IPS-15b (cell line): ENCODE data around the gene MYORG.
"Not testable (repeated sequence)": the region's sequence is repeated elsewhere in the genome, so short reads cannot be mapped to it uniquely, and the experiment has no call there.

Experiments used
- H3K27me3 ChIP-seq: one replicate; pipeline ENCODE4 v1.6.1; 2013; ENCODE audit warnings: low read length; ENCODE audit not compliant: control insufficient read depth, insufficient read depth
- H3K36me3 ChIP-seq: one replicate; pipeline ENCODE4 v1.6.1; 2013; ENCODE audit warnings: low read length; ENCODE audit not compliant: control insufficient read depth, insufficient read depth
- H3K4me1 ChIP-seq: one replicate; pipeline ENCODE4 v1.6.1; 2013; ENCODE audit warnings: mild to moderate bottlenecking, low read length; ENCODE audit not compliant: control insufficient read depth, insufficient read depth
- H3K4me3 ChIP-seq: one replicate; pipeline ENCODE4 v1.5.1; 2013; ENCODE audit warnings: low read depth, low read length
- H3K9ac ChIP-seq: one replicate; pipeline ENCODE4 v1.6.1; 2013; ENCODE audit warnings: low read depth, mild to moderate bottlenecking, low read length
- H3K9me3 ChIP-seq: one replicate; pipeline ENCODE4 v1.6.1; 2013; ENCODE audit warnings: mild to moderate bottlenecking, low read length; ENCODE audit not compliant: control insufficient read depth, insufficient read depth

Gene MYORG

DNA sequence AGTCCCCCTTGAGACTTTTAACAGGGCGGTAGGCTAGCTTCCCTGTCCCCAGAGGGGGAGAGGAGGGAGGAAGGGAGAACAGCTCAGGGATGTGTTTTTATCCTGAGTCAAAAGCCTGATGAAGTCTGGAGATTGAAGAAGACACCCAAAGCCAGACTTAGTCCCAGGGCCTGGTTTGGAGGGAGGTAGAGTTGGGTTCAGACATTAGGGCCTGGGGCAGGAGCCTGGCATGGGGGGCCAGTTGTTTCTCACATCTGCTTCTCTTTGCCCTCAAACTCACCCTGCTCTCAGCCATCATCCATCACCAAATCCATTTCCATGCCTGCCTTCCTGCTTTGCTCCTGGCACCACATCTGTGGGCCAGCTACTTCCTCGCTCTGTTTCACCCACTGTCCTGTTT lies 2.9 kb downstream of the MYORG start:
- no peaks in the 10 kb centered on the region for H3K9me3 ChIP-seq

DNA sequence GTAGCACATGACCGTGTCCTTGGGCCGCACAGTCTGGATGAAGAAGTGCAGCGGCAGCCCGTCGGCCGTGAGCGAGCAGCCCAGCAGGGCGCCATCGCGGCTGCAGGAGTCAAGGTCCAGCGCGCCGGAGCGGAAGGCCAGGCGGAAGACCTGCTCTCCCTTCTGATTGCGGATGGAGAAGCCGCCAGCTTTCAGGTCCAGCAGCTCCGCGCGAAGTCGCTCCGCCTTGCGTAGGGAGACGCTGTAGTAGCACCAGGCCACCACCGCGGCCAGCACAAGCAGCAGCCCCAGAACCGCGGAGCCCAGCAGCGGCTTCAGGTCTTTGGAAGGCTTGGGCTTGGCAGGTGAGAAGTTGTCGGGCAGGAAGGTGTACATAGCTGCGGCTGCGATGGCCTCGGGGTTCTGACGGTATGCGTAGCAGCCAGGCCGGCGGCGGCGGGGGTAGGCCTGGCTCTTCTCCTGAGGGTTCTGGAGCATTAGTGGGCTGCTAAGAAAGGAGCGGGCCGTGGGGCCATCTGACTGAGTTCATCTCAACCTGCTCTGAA lies 4.2 kb downstream of the MYORG start:
- H3K27me3 ChIP-seq, result peaks cover 8% of the 10 kb centered on the region
- H3K9me3 ChIP-seq, result no peaks in the 10 kb centered on the region
- H3K4me3 ChIP-seq, result no peak overlapping the region
- H3K36me3 ChIP-seq, result peaks cover 7% of the 10 kb centered on the region
- no peak overlapping the region for H3K9ac ChIP-seq
- peaks cover 13% of the 10 kb centered on the region for H3K4me1 ChIP-seq

More for the DNA sequence above, 2.9 kb downstream of the MYORG start:
- peaks cover 16% of the 10 kb centered on the region for H3K27me3 ChIP-seq
- no peak overlapping the region for H3K4me3 ChIP-seq
- peaks cover 7% of the 10 kb centered on the region for H3K36me3 ChIP-seq
- no peak overlapping the region for H3K9ac ChIP-seq
- peaks cover 13% of the 10 kb centered on the region for H3K4me1 ChIP-seq

DNA sequence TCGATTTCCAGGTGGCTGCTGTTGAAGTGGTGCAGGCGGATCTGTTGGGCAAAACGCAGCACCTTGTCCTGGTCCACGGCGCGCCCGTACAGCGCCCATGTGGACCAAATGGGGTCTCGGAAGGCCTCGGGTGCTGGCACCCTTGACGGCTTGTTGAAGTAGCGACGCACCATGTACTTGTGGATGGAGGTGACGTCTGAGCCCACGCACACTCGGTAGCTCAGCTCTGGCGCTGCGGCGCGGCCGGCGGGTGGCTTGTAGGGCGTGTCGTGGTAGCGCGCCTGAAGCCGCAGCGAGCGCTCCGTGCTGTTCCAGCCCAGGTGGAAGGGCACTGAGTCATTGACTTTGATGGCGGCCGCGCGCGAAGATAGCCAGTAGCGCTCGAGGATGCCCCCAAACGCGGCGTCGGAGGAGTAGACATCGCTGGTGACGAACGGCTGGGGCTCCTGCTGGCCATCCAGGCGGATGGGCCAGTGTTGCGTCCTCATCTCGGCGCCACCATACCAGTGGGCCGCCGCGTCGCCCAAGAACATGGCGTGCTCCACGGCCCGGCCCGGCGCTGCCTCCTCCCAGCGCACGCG lies 4.7 kb downstream of the MYORG start:
- H3K4me3 ChIP-seq, result no peak overlapping the region

DNA sequence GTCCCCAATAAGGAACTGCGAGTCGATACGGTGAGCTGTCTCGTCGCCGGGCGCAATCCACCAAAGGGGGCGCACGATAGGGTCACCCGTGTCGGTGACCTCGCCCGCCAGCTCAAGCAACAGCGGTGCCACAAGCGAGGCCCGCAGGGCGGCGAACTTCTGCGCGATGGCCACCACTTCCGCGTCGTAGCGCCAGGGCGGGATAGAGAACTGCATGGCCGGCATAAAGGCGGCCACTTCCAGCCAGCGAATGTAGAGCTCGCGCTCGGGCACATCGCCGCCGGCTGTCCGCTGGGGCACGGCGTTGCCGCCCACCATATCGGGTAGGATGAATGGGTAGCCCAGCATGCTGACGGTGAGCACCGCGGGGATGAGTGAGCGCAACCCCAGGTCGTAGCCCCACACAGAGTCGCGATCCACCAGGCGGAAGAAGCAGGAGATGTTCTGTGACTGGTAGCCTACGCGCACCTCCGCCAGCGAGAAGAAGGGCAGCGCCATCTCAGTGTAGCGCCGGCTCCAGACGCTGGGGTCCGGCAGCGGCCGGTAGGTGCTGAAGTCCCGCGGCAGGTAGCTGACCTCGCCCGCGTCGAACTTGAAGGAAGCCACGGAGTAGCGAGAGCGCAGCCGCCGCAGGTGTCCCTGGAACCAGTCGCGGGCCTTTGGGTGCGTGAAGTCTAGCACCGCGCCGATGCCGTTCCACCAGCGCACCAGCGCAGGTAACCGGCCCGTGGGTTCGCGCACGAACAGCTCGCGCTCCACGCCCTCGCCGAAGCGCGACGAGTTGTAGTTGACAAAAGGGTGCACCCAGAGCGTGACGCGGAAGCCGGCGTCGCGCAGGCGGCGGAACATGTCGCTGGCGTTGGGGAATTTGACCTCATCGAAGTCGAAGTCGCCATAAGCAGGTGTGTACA lies 5.5 kb downstream of the MYORG start:
- H3K36me3 ChIP-seq, result peaks cover 7% of the 10 kb centered on the region
- H3K27me3 ChIP-seq, result peaks cover 8% of the 10 kb centered on the region
- peaks cover 13% of the 10 kb centered on the region for H3K4me1 ChIP-seq
- no peaks in the 10 kb centered on the region for H3K9me3 ChIP-seq
- no peak overlapping the region for H3K4me3 ChIP-seq
- H3K9ac ChIP-seq, result no peak overlapping the region

More for the DNA sequence above, 4.7 kb downstream of the MYORG start:
- H3K9ac ChIP-seq, result no peak overlapping the region
- no peaks in the 10 kb centered on the region for H3K9me3 ChIP-seq
- H3K36me3 ChIP-seq, result peaks cover 7% of the 10 kb centered on the region
- H3K4me1 ChIP-seq, result peaks cover 13% of the 10 kb centered on the region
- peaks cover 8% of the 10 kb centered on the region for H3K27me3 ChIP-seq

DNA sequence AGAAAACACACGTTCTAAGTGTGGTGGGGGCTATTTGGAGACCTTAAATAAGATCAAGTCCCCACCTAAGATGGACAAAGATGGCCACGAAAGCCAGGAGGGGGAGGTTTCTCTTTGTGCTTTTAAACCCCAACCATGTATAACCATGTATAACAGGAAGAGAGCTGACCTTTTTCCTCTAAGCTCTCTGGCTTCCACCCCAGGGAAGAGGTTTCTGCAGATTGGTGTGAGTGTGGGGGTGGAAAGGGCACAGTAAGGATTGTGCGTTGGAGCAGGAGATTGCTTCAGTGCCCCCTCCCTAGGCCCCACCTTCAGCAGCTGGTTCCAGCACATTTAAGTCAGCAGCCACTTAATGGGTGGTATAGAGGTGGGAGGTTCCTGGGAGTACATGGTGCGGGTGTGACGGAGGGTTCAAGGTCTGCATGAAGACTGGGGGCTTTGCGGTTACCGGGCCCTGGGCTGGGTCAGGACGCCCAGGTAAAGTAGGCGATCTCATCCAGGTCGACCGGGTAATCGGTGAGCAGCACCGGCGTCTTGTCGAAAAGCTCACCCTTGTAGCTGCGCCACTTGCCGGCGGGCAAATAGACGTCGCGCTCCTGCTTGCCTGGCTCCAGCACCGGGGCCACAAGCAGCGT lies 6.2 kb downstream of the MYORG start:
- Histone ChIP-seq H3K27me3 (peaks cover 2% of the 10 kb centered on the region), H3K9me3 (no peaks in the 10 kb centered on the region), H3K4me1 (peaks cover 7% of the 10 kb centered on the region), H3K9ac (no peak overlapping the region), H3K36me3 (peaks cover 7% of the 10 kb centered on the region), H3K4me3 (no peak overlapping the region)

DNA sequence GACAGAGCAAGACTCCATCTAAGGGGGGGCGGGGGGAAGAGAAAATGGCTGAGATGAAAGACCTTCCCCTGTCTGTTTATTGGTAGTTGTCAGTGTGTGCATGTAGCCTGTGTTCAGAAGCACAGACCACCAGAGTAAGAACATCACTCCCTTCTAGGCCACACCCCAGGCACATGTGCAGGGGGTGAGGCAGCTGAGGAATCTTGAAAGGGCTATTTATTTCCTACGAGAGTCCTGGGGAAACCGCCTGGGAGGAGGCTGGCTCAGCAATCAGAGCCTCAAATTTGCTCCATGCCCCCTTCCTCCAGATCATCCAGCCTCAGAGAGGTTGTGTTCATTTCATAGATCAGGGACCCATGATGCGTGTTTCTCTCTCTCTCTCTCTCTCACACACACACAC lies 7.1 kb downstream of the MYORG start:
- H3K9me3 ChIP-seq, result no peaks in the 10 kb centered on the region
- H3K4me1 ChIP-seq, result peaks cover 5% of the 10 kb centered on the region
- H3K4me3 ChIP-seq, result no peak overlapping the region
- peaks cover 3% of the 10 kb centered on the region for H3K27me3 ChIP-seq
- H3K36me3 ChIP-seq, result peaks cover 7% of the 10 kb centered on the region
- no peak overlapping the region for H3K9ac ChIP-seq

DNA sequence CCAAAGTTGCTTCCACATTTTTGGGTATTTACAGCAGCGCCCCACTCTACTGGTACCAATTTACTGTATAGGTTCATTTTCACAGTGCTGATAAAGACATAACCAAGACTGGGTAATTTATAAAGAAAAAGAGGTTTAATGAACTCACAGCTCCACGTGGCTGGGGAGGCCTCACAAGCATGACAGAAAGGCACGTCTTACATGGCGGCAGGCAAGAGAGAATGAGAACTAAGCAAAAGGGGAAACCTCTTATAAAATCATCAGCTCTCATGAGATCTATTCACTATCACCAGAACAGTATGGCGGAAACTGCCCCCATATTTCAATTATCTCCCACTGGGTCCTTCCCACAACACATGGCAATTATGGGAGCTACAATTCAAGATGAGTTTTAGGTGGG lies 7.9 kb downstream of the MYORG start:
- H3K9me3 ChIP-seq, H3K4me3 ChIP-seq, H3K36me3 ChIP-seq, H3K27me3 ChIP-seq, H3K9ac ChIP-seq: not testable (repeated sequence)
- peaks cover 13% of the 10 kb centered on the region for H3K4me1 ChIP-seq

DNA sequence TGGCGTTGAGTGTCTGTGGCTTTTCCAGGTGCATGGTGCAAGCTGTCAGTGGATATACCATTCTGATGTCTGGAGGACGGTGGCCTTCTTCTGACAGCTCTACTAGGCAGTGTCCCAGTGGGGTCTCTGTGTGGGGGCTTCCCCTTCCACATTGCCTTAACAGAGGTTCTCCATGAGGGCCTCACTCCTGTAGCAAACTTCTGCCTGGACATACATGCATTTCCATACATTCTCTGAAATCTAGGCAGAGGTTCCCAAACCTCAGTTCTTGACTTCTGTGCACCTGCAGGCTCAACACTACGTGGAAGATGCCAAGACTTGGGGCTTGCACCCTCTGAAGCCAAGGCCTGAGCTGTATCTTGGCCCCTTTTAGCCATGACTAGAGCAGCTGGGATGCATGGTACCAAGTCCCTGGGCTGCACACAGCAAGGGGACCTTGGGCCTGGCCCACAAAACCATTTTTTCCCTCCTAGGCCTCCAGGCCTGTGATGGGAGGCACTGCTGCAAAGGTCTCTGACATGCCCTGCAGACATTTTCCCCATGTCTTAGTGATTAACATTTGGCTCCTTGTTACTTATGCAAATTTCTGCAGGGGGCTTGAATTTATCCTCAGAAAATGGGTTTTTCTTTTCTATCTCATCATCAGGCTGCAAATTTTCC lies 8.8 kb downstream of the MYORG start:
- not testable (repeated sequence) for H3K9me3 ChIP-seq, H3K4me3 ChIP-seq

DNA sequence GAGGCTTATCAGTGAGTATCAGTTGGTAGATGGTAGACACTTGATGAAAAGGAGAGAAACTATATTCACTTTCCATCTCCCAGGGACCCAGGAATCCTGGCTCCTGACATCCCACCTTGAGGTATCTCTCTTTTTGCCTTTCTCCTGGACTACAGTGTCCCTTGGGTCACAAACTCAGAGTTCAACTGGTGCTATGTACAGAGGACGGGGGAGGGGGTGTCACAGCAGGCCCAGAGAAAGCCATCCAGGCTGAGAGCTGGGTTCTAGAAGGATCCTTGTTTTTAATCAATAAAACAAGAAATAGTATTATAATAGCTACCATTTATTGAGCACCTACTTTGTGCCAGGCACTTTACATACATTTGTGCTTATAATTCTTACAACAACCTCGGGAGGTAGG lies 10.3 kb downstream of the MYORG start:
- H3K4me3 ChIP-seq, result no peak overlapping the region
- no peak overlapping the region for H3K9ac ChIP-seq
- peaks cover 3% of the 10 kb centered on the region for H3K27me3 ChIP-seq
- H3K4me1 ChIP-seq, result peaks cover 26% of the 10 kb centered on the region
- no peaks in the 10 kb centered on the region for H3K9me3 ChIP-seq
- peaks cover 2% of the 10 kb centered on the region for H3K36me3 ChIP-seq

More for the DNA sequence above, 8.8 kb downstream of the MYORG start:
- not testable (repeated sequence) for H3K9ac ChIP-seq, H3K36me3 ChIP-seq, H3K27me3 ChIP-seq
- H3K4me1 ChIP-seq, result peaks cover 22% of the 10 kb centered on the region

DNA sequence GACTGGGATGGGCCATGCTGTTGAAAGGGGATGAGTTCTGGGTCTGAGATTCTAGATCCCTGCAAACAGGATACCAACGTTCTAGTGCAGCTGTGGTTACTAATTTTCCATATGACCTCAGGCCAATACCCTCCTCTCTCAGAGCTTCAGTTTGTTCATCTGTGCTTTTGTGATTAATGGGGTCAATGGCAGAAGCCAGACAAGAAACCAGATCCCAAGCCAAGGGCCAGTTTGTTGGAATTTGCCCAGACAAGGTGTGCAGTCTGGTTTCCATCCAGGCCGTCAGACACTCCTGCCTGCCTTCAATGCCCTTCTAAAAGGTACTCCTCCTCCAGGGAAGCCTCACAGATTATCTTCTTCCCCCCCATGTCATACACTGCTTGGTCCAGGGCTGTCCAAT lies 11.4 kb downstream of the MYORG start:
- H3K9me3 ChIP-seq, result no peaks in the 10 kb centered on the region

GRCh38 chr9:34363619-34364351 lies 12.9 kb downstream of the MYORG start:
- Histone ChIP-seq H3K9ac (no peak overlapping the region), H3K36me3 (no peaks in the 10 kb centered on the region), H3K27me3 (peaks cover 3% of the 10 kb centered on the region), H3K4me3 (no peak overlapping the region), H3K4me1 (peaks cover 26% of the 10 kb centered on the region), H3K9me3 (no peaks in the 10 kb centered on the region)

More for the DNA sequence above, 11.4 kb downstream of the MYORG start:
- Histone ChIP-seq H3K27me3 (peaks cover 3% of the 10 kb centered on the region), H3K4me1 (peaks cover 26% of the 10 kb centered on the region), H3K9ac (no peak overlapping the region), H3K4me3 (no peak overlapping the region), H3K36me3 (no peaks in the 10 kb centered on the region)
